GM12873 (cell line): Measurements from ENCODE around the gene PTPRG.

ENCODE experiments used
- TF ChIP-seq, protein P1 (sequence below): IDR thresholded peaks from 2 replicates; pipeline ENCODE4 v1.5.1; 2012; ENCODE audit warnings: low read depth, mild to moderate bottlenecking, moderate library complexity, low read length, control low read depth; ENCODE audit not compliant: insufficient read depth; ENCODE audit errors: missing control alignments

Gene PTPRG

DNA sequence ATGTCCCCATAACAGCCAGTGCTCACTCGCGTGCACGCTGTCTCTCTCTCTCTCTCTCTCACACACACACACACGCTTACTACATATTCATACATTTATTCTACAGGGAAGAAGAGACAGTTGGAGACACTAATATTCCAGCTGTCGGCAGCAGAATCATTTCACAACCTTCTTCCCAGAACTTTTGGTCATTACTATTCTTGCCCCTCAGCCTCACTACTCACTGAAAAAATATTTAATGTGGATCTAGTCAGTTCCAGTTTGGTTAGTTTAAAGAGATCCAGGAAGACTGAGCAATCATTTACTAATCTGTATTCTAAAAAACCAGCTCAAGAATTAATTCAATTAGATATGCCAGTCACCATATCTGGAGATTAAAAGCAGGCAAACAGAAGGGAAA, 394.9 kb downstream of the PTPRG start:
- TF ChIP-seq, protein P1, sequence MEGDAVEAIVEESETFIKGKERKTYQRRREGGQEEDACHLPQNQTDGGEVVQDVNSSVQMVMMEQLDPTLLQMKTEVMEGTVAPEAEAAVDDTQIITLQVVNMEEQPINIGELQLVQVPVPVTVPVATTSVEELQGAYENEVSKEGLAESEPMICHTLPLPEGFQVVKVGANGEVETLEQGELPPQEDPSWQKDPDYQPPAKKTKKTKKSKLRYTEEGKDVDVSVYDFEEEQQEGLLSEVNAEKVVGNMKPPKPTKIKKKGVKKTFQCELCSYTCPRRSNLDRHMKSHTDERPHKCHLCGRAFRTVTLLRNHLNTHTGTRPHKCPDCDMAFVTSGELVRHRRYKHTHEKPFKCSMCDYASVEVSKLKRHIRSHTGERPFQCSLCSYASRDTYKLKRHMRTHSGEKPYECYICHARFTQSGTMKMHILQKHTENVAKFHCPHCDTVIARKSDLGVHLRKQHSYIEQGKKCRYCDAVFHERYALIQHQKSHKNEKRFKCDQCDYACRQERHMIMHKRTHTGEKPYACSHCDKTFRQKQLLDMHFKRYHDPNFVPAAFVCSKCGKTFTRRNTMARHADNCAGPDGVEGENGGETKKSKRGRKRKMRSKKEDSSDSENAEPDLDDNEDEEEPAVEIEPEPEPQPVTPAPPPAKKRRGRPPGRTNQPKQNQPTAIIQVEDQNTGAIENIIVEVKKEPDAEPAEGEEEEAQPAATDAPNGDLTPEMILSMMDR, result no peak

DNA sequence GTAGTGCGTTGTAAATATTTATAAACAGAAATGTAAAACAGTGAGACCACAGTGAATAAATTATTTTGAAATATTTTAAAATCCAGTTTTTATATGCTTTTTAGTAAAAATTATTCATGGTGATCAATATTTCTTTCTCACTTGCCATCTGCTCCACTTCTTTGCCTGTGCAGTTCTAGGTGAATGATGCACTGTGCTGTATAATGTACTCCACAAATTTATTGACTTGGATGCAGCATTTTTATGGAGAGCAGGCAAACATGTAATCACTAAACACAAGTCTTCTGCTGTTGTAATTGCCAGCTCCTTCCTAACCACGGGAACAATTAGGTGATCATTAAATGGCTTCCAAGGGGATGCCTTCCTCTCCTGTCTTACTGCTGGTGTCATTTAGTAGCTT, 395.9 kb downstream of the PTPRG start:
- TF ChIP-seq, protein P1, result no peak

DNA sequence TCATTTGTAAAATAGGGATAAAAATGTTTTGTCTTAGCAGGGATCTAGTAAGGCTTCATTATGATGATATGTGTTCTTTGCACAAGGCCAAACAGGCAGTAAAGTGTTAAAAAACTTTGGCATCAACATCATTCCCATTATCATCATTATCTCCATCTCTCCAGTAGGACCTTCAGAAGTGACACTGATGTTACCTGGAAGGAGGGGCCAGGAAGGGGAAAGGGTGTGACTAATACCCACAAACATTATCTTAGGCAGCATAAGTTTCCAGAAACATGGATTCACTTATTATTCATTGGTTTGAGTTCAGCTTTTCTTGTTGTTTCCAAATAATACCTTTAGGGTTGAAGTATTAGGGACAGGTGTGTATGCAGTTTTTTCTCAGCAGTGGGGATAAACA, 399.6 kb downstream of the PTPRG start:
- TF ChIP-seq, protein P1, result no peak

DNA sequence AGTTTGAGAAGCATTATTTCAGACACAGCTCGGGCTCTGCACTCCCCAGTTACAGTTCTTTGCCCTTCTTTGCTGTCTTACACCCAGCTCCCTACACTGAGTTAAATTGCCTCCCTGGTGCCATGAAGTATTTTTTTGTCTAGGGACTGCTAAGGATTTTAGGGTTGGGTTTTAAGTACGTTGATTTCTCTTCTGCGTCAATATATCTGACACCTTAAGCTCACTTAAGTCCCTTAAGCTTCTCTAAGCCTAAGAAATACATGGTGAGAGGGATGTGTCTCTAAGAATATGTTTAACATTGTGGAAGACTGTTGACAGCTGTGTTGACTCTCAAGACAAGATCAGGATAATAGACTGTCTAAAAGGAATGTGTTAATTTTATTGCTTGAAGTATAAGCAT, 400.5 kb downstream of the PTPRG start:
- TF ChIP-seq, protein P1, result no peak

DNA sequence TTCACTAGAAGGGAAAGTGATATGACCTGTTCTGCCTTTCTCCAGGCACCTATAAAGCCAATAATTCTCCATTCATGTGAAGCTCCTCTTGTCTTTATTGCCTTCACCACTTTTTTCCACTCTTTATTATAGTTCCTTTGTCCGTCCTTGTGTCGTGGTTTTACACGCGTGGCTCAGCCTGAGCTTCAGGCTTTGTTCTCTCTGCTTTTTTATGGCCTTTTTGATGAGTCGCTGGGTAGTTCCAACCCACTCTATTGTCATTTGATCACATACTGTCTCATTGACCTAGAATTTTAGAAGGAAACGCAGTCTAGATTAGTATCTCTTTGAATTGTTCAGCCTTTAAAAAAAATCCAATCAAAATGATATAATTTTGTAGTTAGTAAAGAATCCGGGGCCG, 403.2 kb downstream of the PTPRG start:
- TF ChIP-seq, protein P1, result no peak

DNA sequence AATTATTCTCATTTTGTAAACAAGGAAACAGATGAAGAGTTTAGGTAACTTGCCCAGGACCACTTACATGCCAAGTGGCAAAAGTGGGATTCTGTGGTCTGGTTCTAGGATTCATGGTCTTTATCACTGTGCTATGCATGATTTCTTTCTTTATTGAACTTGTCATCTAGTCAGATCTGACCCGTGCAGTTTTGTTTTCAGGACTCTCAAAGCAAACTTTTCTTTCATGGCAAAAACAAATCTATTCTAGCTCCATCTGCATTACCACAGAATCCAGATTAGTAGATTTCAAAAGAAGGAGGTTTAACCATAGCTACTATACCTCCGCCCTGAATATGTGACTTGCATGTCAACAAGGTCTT, 404.4 kb downstream of the PTPRG start:
- TF ChIP-seq, protein P1, result no peak

DNA sequence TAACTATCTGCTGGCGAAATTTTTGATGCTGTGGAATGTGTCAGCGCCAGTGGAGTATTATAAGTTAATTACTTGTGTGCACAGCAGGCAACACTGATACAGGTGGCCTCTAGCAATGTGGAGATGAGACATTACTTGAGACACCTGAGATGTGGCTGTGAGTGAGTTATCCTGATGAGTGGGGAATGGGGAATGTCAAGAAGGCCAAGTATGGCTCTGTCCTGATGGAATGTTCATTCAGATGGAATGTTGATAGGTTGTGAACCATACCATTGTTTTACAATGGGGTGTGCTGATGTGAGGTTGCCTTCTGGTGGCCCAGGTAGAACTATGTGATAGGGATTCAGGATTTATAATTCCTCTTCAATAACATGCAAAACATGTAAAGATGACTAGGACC, 404.8 kb downstream of the PTPRG start:
- TF ChIP-seq, protein P1, result no peak
